ENCODE results near the gene RTBDN.

DNA sequence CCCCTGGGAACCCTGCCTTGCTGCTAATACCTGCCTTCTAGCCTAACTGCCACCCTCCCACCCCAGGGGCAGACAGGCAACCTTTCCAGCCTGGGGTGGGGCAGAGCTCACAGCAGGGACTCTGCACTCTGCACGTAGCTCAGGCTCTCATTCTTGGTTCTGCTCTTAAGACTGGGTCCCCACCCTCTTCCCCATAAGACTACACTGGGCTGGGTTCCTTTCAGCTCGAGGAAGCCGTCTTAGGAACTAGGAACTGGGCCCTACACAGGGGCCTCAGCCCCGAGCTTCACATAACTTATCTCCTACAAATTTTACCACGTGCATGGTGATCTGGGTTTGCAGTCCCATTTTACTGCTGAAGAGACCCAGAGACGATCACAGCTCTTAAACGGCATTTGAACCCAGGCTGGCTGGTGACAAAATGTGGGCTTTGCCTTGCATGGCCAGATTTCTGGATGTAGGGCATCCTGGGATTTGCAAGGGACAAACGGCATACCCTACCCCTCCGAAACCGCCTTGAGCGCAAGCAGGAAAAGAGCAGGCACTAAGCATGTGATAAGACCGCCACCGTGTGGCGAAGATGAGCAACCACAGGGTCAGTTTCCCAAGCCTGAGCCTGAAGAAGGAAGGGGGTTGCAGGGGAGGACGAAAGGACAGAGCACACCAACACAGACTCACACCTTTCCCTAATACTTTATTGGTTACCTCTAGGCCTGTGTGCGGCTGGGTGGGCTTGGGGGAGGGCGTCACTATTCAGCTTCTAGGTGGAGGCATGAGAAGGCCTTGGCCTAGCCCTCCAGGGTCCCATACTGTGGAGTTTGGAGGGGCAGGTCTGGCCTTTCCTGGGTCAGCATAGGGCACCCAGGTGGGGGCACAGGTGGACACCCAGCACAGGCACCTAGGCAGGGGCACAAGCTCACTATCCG lies 38.0 kb downstream of the RTBDN start:
- TF ChIP-seq MEF2A (IDR thresholded peaks at IDR 0.05; ENCODE audit: borderline replicate concordance, low read depth) (no peak), EZH2phosphoT487 (IDR thresholded peaks at IDR 0.05; ENCODE audit: borderline replicate concordance, low read depth) (no peak), RFX5 (IDR thresholded peaks at IDR 0.05; ENCODE audit: low read length) (no peak), EP300 (IDR thresholded peaks at IDR 0.05; ENCODE audit: borderline replicate concordance in 1 of 2, low read depth in 1 of 2, low read length in 1 of 2) (no peak), JUND (IDR thresholded peaks at IDR 0.05) (no peak), CTCF (IDR thresholded peaks at IDR 0.05) (peak; percentile 87), TAF1 (IDR thresholded peaks at IDR 0.05; ENCODE audit: borderline replicate concordance, low read depth, low read length) (no peak), YY1 (IDR thresholded peaks at IDR 0.05; ENCODE audit: low read depth) (no peak)
- TF ChIP-seq, protein P1, sequence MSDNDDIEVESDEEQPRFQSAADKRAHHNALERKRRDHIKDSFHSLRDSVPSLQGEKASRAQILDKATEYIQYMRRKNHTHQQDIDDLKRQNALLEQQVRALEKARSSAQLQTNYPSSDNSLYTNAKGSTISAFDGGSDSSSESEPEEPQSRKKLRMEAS (IDR thresholded peaks at IDR 0.05; ENCODE audit: low read depth): no peak

Data from SK-N-SH (cell line).